Fibroblast of lung (primary cell): ENCODE results near the gene EVI5. TPM values are rescaled to one million over a fixed set of nuclear protein-coding genes. Genes with fewer than 3 reads are reported as not detected.

Experiments
- polyA plus RNA-seq, 2 donors: library from polyadenylated mRNA; depleted of rRNA in 1 of 2; stranded (reverse) in 1 of 2; unstranded in 1 of 2; fragments of >200 nt; gene quantifications; 2 replicates each; pipeline ENCODE4 v1.2.1, GENCODE V29; 2011 to 2012; ENCODE audit warnings: missing spikeins in 1 of 2
- total RNA-seq: library from RNA; depleted of rRNA; stranded (reverse); fragments of >200 nt; gene quantifications from 2 replicates; pipeline ENCODE4 v1.2.1, GENCODE V29; 2014

The EVI5 gene
- total and polyA plus RNA-seq, 2 donors (not counting 1 experiment from before 2014, with no cell fraction given), result 32.5 to 48.1 TPM

Other genes with a start within 250 kb of the EVI5 start
- gene RPL5, start 46.9 kb upstream of the EVI5 start, total RNA-seq, result 1,198 and 2,039 TPM in 2 replicates
- gene RPL5, start 46.9 kb upstream of the EVI5 start, polyA plus RNA-seq, result 1,777 and 2,145 TPM in 2 replicates
- gene DIPK1A, start 176.4 kb upstream of the EVI5 start, total RNA-seq, result 8.2 and 19.7 TPM in 2 replicates
- gene DIPK1A, start 176.4 kb upstream of the EVI5 start, polyA plus RNA-seq, result 39.1 and 85.7 TPM in 2 replicates